Fibroblast of mammary gland (primary cell): ENCODE results near the gene NT5E.

Source experiments
- DNase-seq: peaks from one replicate; pipeline ENCODE4 v3.0.0-alpha.2; 2010; ENCODE audit warnings: low read depth
- H3K4me3 ChIP-seq: 2 replicates; pipeline ENCODE4 v1.5.1; 2011; ENCODE audit warnings: low read depth, mild to moderate bottlenecking, low read length, moderate library complexity; ENCODE audit not compliant: control insufficient read depth
- TF ChIP-seq, protein P1 (sequence below): conservative IDR thresholded peaks from 2 replicates; pipeline ENCODE4 v1.5.1; 2011; ENCODE audit warnings: low read depth, low read length, inconsistent platforms; ENCODE audit not compliant: control insufficient read depth, insufficient read depth

NT5E gene

DNA sequence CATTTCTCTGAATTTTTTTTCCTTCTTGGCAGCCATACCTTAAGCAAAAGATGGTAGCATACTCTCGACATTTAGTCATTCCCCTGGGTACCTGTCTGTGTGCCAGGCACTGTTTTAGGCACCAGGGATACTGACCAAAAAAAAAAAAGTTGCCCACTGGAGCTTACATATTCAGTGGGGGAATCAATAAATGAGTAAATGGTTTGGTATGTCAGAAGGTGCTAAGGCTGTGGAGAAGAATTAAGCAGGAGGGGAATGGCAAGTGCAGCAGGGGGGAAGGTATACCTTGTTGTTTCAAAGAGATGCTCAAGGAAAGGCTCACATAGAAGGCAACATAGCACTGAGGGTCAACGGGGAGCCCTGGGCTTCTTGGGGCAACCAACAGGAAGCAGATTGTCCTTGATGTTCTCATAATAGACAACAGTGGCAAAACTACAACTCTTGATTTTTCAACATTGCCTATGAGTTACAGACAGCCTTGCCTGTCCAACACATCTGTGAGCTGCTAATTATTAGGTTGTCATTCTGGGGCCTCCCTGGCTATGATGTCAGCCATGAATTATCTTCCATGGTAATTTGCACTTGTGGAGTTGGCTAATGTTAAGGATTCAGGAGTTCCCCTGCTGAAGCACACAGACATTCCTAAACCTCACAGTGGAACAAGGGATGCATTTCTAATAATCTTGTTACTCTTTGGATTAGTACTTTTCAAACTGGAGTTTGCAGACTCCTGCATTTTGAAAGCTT lies 19.6 kb downstream of the NT5E start:
- H3K4me3 ChIP-seq, result no peak overlapping the region
- DNase-seq, result no peak
- TF ChIP-seq, protein P1, sequence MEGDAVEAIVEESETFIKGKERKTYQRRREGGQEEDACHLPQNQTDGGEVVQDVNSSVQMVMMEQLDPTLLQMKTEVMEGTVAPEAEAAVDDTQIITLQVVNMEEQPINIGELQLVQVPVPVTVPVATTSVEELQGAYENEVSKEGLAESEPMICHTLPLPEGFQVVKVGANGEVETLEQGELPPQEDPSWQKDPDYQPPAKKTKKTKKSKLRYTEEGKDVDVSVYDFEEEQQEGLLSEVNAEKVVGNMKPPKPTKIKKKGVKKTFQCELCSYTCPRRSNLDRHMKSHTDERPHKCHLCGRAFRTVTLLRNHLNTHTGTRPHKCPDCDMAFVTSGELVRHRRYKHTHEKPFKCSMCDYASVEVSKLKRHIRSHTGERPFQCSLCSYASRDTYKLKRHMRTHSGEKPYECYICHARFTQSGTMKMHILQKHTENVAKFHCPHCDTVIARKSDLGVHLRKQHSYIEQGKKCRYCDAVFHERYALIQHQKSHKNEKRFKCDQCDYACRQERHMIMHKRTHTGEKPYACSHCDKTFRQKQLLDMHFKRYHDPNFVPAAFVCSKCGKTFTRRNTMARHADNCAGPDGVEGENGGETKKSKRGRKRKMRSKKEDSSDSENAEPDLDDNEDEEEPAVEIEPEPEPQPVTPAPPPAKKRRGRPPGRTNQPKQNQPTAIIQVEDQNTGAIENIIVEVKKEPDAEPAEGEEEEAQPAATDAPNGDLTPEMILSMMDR, result no peak

DNA sequence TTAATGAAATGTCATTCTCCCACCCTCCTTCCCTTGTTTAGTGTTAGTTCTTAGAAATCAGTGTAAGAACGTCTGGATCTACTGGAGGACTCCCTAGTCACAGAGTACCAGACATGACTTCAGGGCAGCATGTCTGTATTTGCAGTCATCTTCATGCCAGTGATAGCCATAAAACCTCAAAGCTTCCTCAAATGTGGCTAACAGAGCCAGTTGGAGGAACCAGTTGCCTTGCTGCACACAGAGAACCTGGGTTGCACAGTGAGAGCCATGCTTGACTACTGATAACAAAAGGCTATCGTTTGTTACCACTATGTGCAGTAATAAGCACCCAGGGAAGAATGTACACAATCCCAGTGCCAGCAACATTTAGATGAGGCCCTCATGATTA lies 20.1 kb downstream of the NT5E start:
- H3K4me3 ChIP-seq, result no peak overlapping the region
- TF ChIP-seq, protein P1, result no peak
- DNase-seq, result no peak

DNA sequence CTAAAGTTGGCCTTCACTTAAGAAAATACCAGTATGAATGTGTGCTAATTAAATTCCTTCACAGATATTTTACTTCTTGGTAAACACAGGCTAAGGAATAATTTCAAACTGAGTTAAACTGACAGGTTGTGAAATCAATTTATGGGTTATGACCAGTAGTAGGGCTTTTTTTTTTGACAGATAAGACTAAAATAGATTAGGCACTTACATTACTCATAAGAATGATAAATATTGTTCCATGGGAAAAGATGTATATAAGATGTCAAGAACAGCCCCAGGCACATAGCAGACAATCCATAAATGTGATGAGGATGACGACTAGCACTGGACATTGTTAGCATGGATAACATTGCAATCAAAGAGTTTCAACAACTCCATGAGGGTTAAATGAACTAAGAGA lies 22.9 kb downstream of the NT5E start:
- H3K4me3 ChIP-seq, result no peak overlapping the region
- TF ChIP-seq, protein P1, result no peak

DNA sequence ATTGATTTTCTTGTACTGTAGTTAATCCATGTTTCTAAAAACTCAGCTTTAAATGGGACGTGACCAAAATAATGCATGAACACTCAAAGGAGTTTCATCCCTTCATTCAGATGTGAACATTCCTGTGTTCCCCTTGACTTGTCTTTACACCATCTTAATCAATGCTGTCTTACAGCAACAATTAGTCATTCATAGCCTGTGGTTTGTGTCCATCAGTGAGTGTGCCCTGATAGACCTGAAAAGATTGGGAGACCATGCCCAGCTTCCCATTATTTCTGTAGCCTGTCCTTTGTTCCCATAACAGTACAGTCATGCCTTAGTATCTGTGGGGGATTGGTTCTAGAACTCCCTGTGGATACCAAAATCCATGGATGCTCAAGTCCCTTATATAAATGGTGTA lies 23.9 kb downstream of the NT5E start:
- H3K4me3 ChIP-seq, result no peak overlapping the region
- DNase-seq, result no peak
- TF ChIP-seq, protein P1, result no peak

More for the DNA sequence above, 22.9 kb downstream of the NT5E start:
- no peak for DNase-seq

DNA sequence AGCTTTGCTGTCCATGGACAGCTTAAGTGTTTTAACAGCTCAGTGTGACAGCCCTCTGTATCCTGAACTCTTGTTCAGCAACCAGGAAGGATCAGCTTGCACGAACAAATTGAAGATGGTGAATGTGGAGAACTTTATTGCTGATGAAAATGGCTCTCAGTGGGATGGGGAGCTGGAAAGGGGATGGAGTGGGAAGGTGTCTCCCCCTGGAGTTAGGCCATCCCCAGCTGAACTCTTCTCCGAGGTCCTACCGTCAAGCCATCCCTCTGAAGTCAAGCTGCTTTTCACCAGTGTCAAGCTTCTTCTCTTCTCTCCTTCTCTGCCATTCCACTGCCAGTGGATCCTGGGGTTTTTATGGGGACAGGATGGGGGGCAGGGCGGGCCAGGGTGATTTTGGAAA lies 26.6 kb downstream of the NT5E start:
- TF ChIP-seq, protein P1, result no peak
- no peak overlapping the region for H3K4me3 ChIP-seq
- DNase-seq, result no peak

DNA sequence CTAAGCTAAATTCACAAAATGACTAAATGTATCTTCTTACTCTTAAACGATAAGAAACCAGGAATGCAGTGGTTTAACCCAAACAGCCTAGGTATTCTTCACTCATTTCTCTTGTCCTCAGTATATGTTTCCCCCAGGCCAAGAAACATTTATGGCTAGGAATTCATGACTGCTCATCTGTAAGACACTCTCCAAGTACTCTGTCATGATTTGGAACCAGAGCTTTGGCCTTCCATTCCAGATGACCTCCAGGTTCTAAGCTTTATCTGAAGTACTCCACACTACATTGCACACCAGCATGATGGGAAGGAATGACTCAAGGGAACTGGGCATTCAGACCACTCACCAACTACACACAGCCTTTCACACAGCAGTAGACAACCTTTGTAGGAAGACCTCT lies 29.3 kb downstream of the NT5E start:
- no peak for DNase-seq
- no peak overlapping the region for H3K4me3 ChIP-seq
- TF ChIP-seq, protein P1, result no peak
